WTC11 (cell line): ENCODE data around the gene RXRA. TPM values are rescaled to one million over a fixed set of nuclear protein-coding genes. Genes with fewer than 3 reads are reported as not detected.

ENCODE experiments used
- ATAC-seq: fragments of 200-7000 bp; cut with Tn5 transposase; 2 replicates; pipeline ENCODE4 v1.10.0; 2021; ENCODE audit warnings: mild to moderate bottlenecking, moderate library complexity
- CTCF ChIA-PET: fragments of 300-600 bp; sonication (Branson Sonifier 250); formaldehyde crosslinking; loops from one replicate; lab custom pipeline; 2021; ENCODE audit warnings: antibody characterized with exemption; lab: Charles Lee
- POLR2A ChIA-PET: fragments of 350-600 bp; sonication (Branson Sonifier 250); formaldehyde crosslinking; loops from one replicate; lab custom pipeline; 2021; ENCODE audit warnings: antibody characterized with exemption; lab: Charles Lee
- DNase-seq: peaks from one replicate; pipeline ENCODE4 v3.0.0; 2021; ENCODE audit warnings: low spot score
- H3K27ac Mint-ChIP-seq: 2 replicates; pipeline ENCODE4 v1.8.0; 2021; ENCODE audit warnings: mixed read lengths
- H3K27me3 Mint-ChIP-seq: 2 replicates; pipeline ENCODE4 v1.8.0; 2021; ENCODE audit warnings: low read depth, mild to moderate bottlenecking, moderate library complexity, mixed read lengths
- H3K36me3 Mint-ChIP-seq: 2 replicates; pipeline ENCODE4 v1.8.0; 2021; ENCODE audit warnings: mixed read lengths
- H3K4me1 Mint-ChIP-seq: 2 replicates; pipeline ENCODE4 v1.8.0; 2022; ENCODE audit warnings: mixed read lengths
- H3K4me3 Mint-ChIP-seq: 2 replicates; pipeline ENCODE4 v1.8.0; 2021; ENCODE audit warnings: mild to moderate bottlenecking, moderate library complexity, mixed read lengths
- H3K9me3 Mint-ChIP-seq: 2 replicates; pipeline ENCODE4 v1.8.0; 2021; ENCODE audit warnings: mixed read lengths
- CREB1 ChIP-seq: sonication (generic); formaldehyde crosslinking; IDR thresholded peaks from 2 replicates; pipeline ENCODE4 v1.8.0; 2023; ENCODE audit warnings: mild to moderate bottlenecking, missing genetic modification reagents
- GABPB1 ChIP-seq: sonication (generic); formaldehyde crosslinking; IDR thresholded peaks from 2 replicates; pipeline ENCODE4 v1.8.1; 2023; ENCODE audit warnings: mild to moderate bottlenecking, missing genetic modification reagents
- JAZF1 ChIP-seq: fragments of 250-450 bp; sonication (Bioruptor Pico); IDR thresholded peaks from 2 replicates; pipeline ENCODE4 v1.9.0; 2021; ENCODE audit warnings: moderate library complexity, mild to moderate bottlenecking, inconsistent platforms
- KAT7 ChIP-seq: sonication (generic); formaldehyde crosslinking; IDR thresholded peaks from 2 replicates; pipeline ENCODE4 v1.8.1; 2023; ENCODE audit warnings: missing genetic modification reagents, mild to moderate bottlenecking, borderline replicate concordance
- MYBL2 ChIP-seq: sonication (generic); formaldehyde crosslinking; IDR thresholded peaks from 2 replicates; pipeline ENCODE4 v1.8.1; 2023; ENCODE audit warnings: mild to moderate bottlenecking, moderate library complexity, missing genetic modification reagents
- OVOL2 ChIP-seq: fragments of 250-450 bp; sonication (Bioruptor Pico); IDR thresholded peaks from 2 replicates; pipeline ENCODE4 v1.9.0; 2021; ENCODE audit warnings: mild to moderate bottlenecking, borderline replicate concordance
- RORB ChIP-seq: fragments of 250-450 bp; sonication (Bioruptor Pico); IDR thresholded peaks from 2 replicates; pipeline ENCODE4 v1.9.0; 2021; ENCODE audit warnings: mild to moderate bottlenecking
- SMAD3 ChIP-seq: sonication (generic); formaldehyde crosslinking; IDR thresholded peaks from 2 replicates; pipeline ENCODE4 v1.8.0; 2022; ENCODE audit warnings: missing genetic modification reagents, mild to moderate bottlenecking, borderline replicate concordance
- TEAD4 ChIP-seq: sonication (generic); formaldehyde crosslinking; IDR thresholded peaks from 2 replicates; pipeline ENCODE4 v1.8.0; 2022; ENCODE audit warnings: mild to moderate bottlenecking, missing genetic modification reagents
- TP53 ChIP-seq: sonication (generic); formaldehyde crosslinking; IDR thresholded peaks from 2 replicates; pipeline ENCODE4 v1.8.1; 2023; ENCODE audit warnings: mild to moderate bottlenecking, missing genetic modification reagents
- ZBTB21 ChIP-seq: sonication (generic); formaldehyde crosslinking; IDR thresholded peaks from 2 replicates; pipeline ENCODE4 v1.8.1; 2023; ENCODE audit warnings: mild to moderate bottlenecking, missing genetic modification reagents, borderline replicate concordance
- ZBTB43 ChIP-seq: sonication (generic); formaldehyde crosslinking; IDR thresholded peaks from 2 replicates; pipeline ENCODE4 v1.8.1; 2023; ENCODE audit warnings: mild to moderate bottlenecking, missing genetic modification reagents
- ZNF263 ChIP-seq: sonication (generic); formaldehyde crosslinking; IDR thresholded peaks from 2 replicates; pipeline ENCODE4 v1.8.1; 2022; ENCODE audit warnings: low read depth, mild to moderate bottlenecking, moderate library complexity, missing genetic modification reagents
- ZNF416 ChIP-seq: fragments of 250-450 bp; sonication (Bioruptor Pico); IDR thresholded peaks from 2 replicates; pipeline ENCODE4 v1.9.0; 2021; ENCODE audit warnings: mild to moderate bottlenecking, inconsistent platforms
- ZNF423 ChIP-seq: fragments of 250-450 bp; sonication (Bioruptor Pico); IDR thresholded peaks from 2 replicates; pipeline ENCODE4 v2.1.2; 2022; ENCODE audit warnings: mild to moderate bottlenecking, moderate library complexity
- total RNA-seq: library from RNA; stranded (reverse); gene quantifications from 3 replicates; pipeline ENCODE4 v1.2.3, GENCODE V29; 2021
- TF ChIP-seq, protein P1 (sequence below): sonication (generic); formaldehyde crosslinking; IDR thresholded peaks from 2 replicates; pipeline ENCODE4 v1.8.0; 2022; ENCODE audit warnings: missing genetic modification reagents
- TF ChIP-seq, protein P2 (sequence below): fragments of 250-450 bp; sonication (Bioruptor Pico); IDR thresholded peaks from 2 replicates; pipeline ENCODE4 v1.8.0; 2021; ENCODE audit warnings: mild to moderate bottlenecking
- TF ChIP-seq, protein P3 (sequence below): fragments of 250-450 bp; sonication (Bioruptor Pico); conservative IDR thresholded peaks from 2 replicates; pipeline ENCODE4 v1.9.0; 2021; ENCODE audit warnings: mild to moderate bottlenecking
- TF ChIP-seq, protein P4 (sequence below): sonication (generic); formaldehyde crosslinking; IDR thresholded peaks from 2 replicates; pipeline ENCODE4 v1.8.1; 2023; ENCODE audit warnings: mild to moderate bottlenecking, missing genetic modification reagents, moderate library complexity
- TF ChIP-seq, protein P5 (sequence below): sonication (generic); formaldehyde crosslinking; IDR thresholded peaks from 2 replicates; pipeline ENCODE4 v1.8.0; 2022; ENCODE audit warnings: mild to moderate bottlenecking, missing genetic modification reagents

The RXRA gene
- total RNA-seq, 1 experiment from 2014 or later: 27.5 TPM

DNA sequence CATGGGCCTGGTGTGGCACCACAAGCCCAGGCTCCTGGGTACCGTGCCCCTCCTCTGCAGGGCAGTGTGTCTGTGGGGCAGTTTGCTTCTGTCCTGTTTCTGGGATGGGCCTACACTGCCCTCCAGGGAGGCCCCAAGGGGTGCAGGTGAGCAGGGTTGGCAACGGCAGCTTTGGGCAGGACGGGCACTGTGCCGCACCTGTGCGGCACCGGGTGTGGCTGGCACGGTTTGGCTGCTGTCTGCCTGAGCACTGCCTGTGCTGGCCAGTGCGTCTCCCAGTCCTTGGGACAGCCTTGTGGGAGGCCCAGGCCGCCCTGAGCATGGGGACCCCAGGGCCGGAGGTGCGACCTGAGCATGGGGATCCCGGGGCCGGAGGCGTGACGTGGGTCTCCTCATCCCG is 37.2 kb downstream of the RXRA start (continued):
- TF ChIP-seq, protein P1, sequence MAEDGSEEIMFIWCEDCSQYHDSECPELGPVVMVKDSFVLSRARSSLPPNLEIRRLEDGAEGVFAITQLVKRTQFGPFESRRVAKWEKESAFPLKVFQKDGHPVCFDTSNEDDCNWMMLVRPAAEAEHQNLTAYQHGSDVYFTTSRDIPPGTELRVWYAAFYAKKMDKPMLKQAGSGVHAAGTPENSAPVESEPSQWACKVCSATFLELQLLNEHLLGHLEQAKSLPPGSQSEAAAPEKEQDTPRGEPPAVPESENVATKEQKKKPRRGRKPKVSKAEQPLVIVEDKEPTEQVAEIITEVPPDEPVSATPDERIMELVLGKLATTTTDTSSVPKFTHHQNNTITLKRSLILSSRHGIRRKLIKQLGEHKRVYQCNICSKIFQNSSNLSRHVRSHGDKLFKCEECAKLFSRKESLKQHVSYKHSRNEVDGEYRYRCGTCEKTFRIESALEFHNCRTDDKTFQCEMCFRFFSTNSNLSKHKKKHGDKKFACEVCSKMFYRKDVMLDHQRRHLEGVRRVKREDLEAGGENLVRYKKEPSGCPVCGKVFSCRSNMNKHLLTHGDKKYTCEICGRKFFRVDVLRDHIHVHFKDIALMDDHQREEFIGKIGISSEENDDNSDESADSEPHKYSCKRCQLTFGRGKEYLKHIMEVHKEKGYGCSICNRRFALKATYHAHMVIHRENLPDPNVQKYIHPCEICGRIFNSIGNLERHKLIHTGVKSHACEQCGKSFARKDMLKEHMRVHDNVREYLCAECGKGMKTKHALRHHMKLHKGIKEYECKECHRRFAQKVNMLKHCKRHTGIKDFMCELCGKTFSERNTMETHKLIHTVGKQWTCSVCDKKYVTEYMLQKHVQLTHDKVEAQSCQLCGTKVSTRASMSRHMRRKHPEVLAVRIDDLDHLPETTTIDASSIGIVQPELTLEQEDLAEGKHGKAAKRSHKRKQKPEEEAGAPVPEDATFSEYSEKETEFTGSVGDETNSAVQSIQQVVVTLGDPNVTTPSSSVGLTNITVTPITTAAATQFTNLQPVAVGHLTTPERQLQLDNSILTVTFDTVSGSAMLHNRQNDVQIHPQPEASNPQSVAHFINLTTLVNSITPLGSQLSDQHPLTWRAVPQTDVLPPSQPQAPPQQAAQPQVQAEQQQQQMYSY (CRISPR knock-in tag): no peak
- TF ChIP-seq MYBL2 (CRISPR knock-in tag): no peak
- TF ChIP-seq ZBTB21 (CRISPR knock-in tag): no peak
- TF ChIP-seq TEAD4 (CRISPR knock-in tag): no peak
- no peak for TF ChIP-seq RORB
- TF ChIP-seq GABPB1 (CRISPR knock-in tag): no peak
- TF ChIP-seq ZBTB43 (CRISPR knock-in tag): no peak
- TF ChIP-seq SMAD3 (CRISPR knock-in tag): no peak
- no peak for TF ChIP-seq KAT7 (CRISPR knock-in tag)
- TF ChIP-seq CREB1 (CRISPR knock-in tag): no peak
- TF ChIP-seq OVOL2: no peak
- TF ChIP-seq, protein P2, sequence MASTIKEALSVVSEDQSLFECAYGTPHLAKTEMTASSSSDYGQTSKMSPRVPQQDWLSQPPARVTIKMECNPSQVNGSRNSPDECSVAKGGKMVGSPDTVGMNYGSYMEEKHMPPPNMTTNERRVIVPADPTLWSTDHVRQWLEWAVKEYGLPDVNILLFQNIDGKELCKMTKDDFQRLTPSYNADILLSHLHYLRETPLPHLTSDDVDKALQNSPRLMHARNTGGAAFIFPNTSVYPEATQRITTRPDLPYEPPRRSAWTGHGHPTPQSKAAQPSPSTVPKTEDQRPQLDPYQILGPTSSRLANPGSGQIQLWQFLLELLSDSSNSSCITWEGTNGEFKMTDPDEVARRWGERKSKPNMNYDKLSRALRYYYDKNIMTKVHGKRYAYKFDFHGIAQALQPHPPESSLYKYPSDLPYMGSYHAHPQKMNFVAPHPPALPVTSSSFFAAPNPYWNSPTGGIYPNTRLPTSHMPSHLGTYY (CRISPR knock-in tag): no peak
- TF ChIP-seq ZNF423 (CRISPR knock-in tag): no peak
- TF ChIP-seq JAZF1 (CRISPR knock-in tag): no peak
- no peak for TF ChIP-seq TP53 (CRISPR knock-in tag)

DNA sequence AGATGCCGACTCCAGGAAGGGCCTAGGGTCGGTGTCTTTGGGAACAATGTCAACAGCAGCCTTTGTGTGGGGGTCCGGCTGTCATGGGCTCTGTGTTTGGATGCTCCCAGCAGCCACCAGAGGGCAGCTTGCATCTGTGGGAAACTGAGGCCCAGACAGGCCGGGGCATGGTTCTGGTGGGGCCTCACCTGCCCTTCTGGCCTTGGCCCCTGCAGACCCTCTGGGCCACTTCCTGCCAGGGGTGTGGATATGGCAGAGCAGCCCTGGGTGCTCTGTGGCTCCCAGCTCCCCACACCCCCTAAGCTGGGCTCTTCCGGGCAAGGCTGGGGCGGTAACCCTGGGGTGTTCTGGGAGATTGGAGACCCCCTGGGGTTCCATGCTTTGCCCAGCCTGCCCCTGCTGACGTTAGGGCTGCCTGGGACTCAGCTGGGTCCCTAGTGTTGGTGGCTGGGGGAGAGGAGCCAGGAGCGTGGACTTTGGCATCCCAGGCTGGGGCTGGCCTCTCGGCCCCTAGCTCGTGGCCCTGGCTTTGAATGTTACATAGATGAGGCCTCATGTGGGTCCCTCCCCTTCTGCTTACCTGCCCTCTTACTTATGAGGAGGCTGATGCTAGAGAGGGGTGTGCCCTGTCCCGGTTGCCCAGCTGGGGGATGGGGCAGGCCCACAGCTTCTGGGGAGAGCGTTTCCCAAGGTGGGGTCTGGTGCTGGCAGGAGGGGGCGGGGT is 38.3 kb downstream of the RXRA start:
- Mint-ChIP-seq H3K4me3 (no peak overlapping the region), H3K27me3 (no peaks in the 10 kb centered on the region), H3K4me1 (peaks cover 3% of the 10 kb centered on the region), H3K9me3 (no peaks in the 10 kb centered on the region), H3K36me3 (no peaks in the 10 kb centered on the region), H3K27ac (no peak overlapping the region)
- ATAC-seq: no peak
- DNase-seq: no peak
- CTCF ChIA-PET: no interaction called here
- POLR2A ChIA-PET: interaction anchor here (0.7 kb wide), 1 partner anchor 100 kb away, joined by 3 read pairs; no protein-coding TSS in a partner anchor
- TF ChIP-seq ZBTB43 (CRISPR knock-in tag): no peak
- TF ChIP-seq, protein P3, sequence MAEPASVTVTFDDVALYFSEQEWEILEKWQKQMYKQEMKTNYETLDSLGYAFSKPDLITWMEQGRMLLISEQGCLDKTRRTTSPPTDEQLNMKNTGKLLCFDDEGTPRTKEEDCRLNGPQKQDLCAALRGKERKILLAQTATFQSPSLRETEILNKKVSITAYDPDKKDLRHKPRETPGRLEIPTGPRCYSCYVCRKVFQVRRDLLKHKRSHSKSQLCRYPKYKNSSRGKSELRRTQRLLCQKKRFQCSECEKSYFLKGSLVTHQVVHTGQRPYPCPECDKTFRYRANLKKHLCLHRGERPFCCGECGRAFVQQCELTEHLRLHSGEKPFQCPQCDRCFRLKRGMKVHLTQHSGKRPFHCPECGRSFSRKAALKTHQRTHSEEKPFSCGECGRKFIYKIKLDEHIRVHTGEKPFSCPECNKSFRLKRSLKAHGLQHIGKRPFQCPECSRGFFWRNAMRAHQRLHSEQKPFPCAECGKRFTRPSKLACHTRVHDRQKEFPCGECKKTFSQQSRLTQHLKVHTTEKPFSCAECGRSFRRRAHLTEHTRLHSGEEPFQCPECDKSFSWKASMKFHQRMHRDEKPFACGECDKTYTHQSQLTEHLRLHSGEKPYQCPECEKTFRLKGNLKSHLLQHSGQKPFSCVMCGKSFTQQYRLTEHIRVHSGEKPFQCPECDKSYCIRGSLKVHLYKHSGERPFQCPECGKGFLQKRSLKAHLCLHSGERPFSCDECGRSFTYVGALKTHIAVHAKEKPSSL (CRISPR knock-in tag): no peak
- TF ChIP-seq ZNF263 (CRISPR knock-in tag): no peak
- no peak for TF ChIP-seq ZNF416 (CRISPR knock-in tag)
- TF ChIP-seq, protein P4, sequence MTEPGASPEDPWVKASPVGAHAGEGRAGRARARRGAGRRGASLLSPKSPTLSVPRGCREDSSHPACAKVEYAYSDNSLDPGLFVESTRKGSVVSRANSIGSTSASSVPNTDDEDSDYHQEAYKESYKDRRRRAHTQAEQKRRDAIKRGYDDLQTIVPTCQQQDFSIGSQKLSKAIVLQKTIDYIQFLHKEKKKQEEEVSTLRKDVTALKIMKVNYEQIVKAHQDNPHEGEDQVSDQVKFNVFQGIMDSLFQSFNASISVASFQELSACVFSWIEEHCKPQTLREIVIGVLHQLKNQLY (CRISPR knock-in tag): no peak
- no peak for TF ChIP-seq CREB1 (CRISPR knock-in tag)
- TF ChIP-seq, protein P5, sequence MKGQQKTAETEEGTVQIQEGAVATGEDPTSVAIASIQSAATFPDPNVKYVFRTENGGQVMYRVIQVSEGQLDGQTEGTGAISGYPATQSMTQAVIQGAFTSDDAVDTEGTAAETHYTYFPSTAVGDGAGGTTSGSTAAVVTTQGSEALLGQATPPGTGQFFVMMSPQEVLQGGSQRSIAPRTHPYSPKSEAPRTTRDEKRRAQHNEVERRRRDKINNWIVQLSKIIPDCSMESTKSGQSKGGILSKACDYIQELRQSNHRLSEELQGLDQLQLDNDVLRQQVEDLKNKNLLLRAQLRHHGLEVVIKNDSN (CRISPR knock-in tag): no peak
- TF ChIP-seq TEAD4 (CRISPR knock-in tag): no peak
